NCI-H345 treated with DMSO at 0.1 percent for 48 hours (cell line): ENCODE data around the gene IRAK1.

Experiments used
- DNase-seq: peaks from one replicate; lab custom pipeline; 2025; ENCODE audit not compliant: unreplicated experiment; lab: John Stamatoyannopoulos, UW

The IRAK1 gene

GRCh38 chrX:154021131-154021611, 1.5 kb upstream of the IRAK1 start:
- no peak for DNase-seq

GRCh38 chrX:154020536-154021115, 924 bp upstream of the IRAK1 start:
- DNase-seq = no peak

GRCh38 chrX:154019061-154019621, 561 bp downstream of the IRAK1 start:
- DNase-seq = no peak

- DNase-seq = no peak
Observed at GRCh38 chrX:154018518-154019060, 1.1 kb downstream of the IRAK1 start.

GRCh38 chrX:154017766-154018517, 1.8 kb downstream of the IRAK1 start:
- DNase-seq = no peak

GRCh38 chrX:154016366-154017076, 3.2 kb downstream of the IRAK1 start:
- DNase-seq = no peak

- no peak for DNase-seq
Observed at GRCh38 chrX:154015581-154016264, 4.0 kb downstream of the IRAK1 start.

GRCh38 chrX:154014429-154015380, 5.0 kb downstream of the IRAK1 start:
- DNase-seq = no peak

GRCh38 chrX:154013614-154014360, 5.9 kb downstream of the IRAK1 start:
- no peak for DNase-seq

- DNase-seq = no peak
Observed at GRCh38 chrX:154013001-154013421, 6.7 kb downstream of the IRAK1 start.

- DNase-seq = no peak
Observed at GRCh38 chrX:154012336-154012991, 7.2 kb downstream of the IRAK1 start.

- DNase-seq = no peak
Observed at GRCh38 chrX:154011376-154012335, 8.0 kb downstream of the IRAK1 start.

- no peak for DNase-seq
Observed at GRCh38 chrX:154010330-154011087, 9.2 kb downstream of the IRAK1 start.

GRCh38 chrX:154008521-154008920, 11.2 kb downstream of the IRAK1 start:
- DNase-seq = no peak

GRCh38 chrX:154006947-154007346, 12.8 kb downstream of the IRAK1 start:
- DNase-seq = no peak

- DNase-seq = no peak
Observed at GRCh38 chrX:154004315-154004714, 15.4 kb downstream of the IRAK1 start.
